GM21423 (cell line): ENCODE results near the gene ARHGAP42.
"Not testable (repeated sequence)": the region's sequence is repeated elsewhere in the genome, so short reads cannot be mapped to it uniquely, and the experiment has no call there.

Experiments used
- ATAC-seq: cut with Tn5 transposase; IDR thresholded peaks from one replicate; pipeline ENCODE4 v1.9.1; 2021; ENCODE audit warnings: mild to moderate bottlenecking, moderate library complexity; ENCODE audit not compliant: unreplicated experiment

ARHGAP42 gene

GRCh38 chr11:100719809-100720221, 32.7 kb downstream of the ARHGAP42 start:
- no peak for ATAC-seq

- no peak for ATAC-seq
Measured at GRCh38 chr11:100726680-100727079, 39.6 kb downstream of the ARHGAP42 start.

- ATAC-seq, result no peak
Measured at GRCh38 chr11:100727410-100727809, 40.3 kb downstream of the ARHGAP42 start.

DNA sequence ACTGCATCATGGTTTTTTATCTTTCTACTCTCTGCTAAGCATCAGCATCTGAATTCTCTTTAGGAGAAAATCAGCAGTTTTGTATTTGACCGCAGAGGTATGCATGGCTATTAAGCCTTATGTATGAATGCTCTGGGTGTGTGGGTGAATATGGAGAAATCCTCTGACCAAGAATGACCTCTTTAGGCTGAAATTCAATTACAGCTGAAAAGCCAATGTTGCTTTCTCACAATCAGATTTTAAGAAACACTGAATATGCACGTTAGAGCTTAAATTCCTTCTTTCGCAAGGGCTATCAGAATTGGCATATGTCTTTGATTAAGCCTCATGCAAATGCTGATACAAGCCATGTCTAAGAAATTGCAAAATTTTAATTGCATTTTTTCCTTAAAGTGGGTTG, 43.2 kb downstream of the ARHGAP42 start:
- ATAC-seq, result no peak

- no peak for ATAC-seq
Measured at GRCh38 chr11:100731471-100731870, 44.4 kb downstream of the ARHGAP42 start.

DNA sequence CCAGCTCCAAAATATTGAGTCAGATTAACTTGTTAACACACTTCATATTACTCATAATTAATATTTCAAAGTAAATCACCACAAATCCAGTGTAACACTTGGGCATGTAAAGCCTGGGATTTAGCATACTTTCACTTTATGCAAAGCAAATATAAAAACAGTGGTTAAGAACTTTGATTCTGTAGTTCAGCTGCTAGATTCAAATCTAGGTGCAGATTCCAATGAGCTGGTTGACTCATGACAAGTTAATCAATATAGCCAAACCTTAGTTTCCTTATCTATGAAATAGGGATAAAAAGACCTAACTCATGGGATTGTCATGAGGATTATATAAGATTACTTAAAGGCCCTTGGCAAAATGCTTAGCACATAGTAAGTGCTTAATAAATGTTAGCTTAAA, 45.9 kb downstream of the ARHGAP42 start:
- no peak for ATAC-seq

DNA sequence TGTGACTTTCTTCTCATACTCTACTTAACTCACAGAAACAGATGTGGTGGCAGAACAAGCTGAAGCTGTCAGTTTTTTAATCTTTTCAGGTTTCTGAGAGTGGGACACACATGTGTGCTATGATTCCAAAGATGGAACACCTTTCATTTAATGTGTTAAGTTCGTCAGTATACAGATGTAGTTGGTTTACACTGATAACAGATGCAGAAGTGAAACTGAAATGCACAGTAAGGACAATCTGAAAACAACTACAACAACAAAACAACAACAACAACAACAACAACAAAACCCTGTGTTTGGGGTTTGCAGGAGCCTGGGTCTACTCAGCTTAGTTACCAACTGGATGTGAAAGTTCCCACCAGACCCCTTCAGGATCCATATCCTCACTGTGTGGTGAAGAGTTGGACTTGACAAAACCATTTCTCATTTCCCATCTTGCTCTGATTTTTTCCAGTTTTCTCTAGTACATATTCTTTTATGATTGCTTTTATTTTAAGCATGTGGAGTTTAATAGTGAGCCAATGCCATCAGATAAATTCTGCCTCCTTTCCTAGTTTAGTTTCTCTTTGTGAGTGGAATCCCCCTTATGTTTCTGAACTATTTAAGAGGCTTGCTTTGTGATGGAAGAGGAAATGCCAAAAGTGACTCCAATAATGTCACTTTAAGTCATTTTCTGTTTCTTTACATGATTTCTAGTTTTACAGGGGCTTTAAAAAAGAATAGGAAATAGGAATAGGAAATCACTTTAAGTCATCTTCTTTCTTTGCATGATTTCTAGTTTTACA, 47.8 kb downstream of the ARHGAP42 start:
- peak; percentile 45 for ATAC-seq

GRCh38 chr11:100735949-100736675, 49.0 kb downstream of the ARHGAP42 start:
- no peak for ATAC-seq

DNA sequence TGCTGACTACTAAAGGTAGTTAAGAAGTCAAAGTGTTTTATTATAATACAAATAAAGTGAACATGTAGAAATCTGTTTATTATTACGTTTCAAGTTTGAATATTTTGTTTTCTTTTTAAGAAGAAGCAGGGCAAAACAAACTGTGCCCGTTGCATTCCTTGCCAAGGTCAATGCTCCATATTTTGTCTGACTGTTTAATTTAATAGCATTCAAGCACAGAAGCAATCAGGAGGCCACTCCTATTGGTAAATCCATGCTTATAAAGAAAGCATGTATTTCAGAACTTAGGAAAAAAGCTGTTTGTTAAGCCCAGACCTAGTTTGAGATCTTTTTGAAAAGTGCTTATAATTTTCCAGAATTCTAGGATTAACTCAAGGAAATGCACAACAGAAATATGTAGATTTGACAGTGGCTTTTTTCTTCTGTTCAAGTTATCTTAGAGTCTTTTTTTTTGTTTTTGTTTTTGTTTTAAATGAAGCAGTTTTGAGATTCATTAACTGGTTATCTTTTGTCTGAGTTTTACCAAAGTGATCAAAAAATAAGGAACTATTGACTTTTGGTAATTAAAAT, 51.7 kb downstream of the ARHGAP42 start:
- no peak for ATAC-seq

DNA sequence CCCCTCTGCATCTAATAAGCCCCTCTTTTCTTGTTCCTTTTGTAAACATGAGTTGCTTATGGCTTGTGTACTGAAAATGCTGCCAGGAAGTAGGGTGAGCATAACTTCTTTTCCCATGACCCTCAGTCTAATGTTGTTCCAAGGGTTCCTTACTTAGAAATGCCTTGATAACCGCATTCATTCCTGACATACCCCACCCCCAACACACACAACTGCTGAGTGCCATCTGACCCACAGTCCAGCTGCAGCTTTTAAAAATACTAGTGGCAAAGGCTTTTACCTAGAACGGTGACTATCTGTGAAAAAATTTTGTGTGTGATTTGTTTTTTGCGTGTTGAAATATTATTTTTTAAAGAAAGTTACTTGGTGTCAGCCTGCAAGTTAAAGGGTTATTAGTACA, 52.6 kb downstream of the ARHGAP42 start:
- ATAC-seq, result no peak

DNA sequence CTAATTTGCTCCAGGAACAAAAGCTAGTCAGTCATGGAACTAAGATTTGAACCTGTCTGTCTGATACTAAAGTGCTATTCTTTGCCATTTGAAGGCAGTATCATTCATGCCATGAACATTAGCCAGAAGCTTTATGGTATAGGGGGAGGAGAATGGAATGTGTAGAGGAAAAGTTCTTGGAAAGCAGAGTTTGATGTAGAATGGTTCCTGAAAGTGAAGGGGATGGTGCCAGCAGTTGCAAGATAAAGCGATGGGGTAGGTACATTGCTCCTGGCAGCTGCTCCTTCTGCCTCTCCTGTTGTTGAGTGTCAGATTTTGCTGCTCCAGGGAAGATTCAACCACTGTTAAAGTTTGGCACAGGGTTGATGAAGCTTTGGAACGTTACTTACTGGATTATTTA, 53.4 kb downstream of the ARHGAP42 start:
- no peak for ATAC-seq

DNA sequence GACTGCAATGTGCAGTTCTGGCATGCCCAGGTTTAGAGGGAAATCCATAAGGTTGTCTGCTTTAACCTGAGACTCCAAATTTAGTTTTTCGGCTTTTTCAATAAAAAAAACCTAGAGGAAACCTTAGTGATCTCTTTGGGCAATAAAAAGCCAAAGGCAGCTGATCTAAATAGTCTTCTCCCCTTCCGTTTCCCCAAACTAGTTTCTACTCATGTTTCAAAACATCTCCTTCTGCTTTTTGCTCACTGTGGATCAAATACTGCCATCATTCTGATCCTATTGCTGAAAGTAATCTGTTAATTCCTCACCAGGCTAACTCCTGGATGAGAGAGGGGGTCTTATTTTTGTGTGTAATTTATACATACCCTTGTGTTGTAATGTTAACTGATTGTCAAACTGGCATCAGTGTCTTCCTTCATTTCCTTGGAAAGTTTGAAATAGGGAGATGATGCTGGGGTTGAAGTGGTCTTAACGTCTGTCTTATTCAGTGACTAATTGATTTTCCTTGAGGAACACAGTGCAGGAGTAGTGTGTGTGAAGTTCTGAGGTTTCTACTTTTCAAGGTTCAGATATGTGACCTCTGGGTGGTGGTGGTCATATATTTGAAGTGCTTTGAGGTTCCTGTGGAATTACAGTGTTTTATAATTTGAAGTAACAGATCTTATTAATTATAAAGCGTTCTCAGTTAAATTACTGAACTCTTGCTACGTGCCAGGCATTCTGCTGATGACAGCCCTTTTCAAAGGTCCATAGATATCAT, 55.0 kb downstream of the ARHGAP42 start:
- ATAC-seq, result peak; percentile 43

DNA sequence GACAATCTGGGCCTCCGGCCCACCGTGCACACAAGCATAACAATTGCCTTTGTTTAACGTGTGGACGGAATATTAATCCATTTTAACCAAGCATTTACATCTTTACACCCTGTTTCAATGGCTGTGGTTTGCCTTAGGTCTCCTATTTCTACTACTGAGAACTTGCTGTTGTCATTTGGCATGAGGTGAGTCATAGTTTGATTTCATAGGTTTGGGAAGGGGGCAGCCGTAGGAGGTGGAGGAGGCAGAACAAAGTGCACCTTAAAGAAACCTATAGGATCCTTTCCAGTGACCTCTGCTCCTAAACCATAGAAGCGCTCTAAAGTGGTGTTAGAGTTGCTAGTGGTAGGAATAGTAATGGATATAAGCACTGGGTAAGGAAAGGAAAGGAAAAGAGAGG, 59.4 kb downstream of the ARHGAP42 start:
- no peak for ATAC-seq

GRCh38 chr11:100748153-100748552, 61.1 kb downstream of the ARHGAP42 start:
- ATAC-seq, result no peak

DNA sequence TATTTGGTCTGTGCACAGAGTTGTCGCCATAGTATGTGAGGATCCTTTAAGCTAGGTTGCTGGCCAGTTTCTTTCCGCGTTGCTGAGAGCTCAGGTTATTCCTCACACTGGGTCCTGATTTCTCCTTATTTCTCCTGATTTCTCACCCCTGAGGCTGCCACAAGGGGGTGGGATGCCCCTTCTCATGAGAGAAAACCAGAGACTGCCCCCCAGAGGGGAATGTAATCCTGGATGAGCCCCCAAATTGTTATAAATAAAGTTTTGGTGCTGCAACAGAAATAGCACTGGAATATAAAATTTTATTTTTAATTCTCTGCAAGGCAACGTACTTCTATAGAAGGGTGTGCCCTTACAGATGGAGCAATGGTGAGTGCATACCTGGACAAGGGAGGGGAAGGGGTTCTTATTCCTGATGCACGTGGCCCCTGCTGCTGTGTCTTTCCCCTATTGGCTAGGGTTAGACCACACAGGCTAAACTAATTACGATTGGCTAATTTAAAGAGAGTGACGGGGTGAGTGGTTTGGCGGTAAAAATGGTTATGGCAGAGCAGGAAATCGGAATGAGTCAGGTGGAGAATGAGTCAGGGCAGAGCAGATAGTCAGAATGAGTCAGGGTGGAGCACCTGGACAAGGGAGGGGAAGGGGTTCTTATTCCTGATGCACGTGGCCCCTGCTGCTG, 62.9 kb downstream of the ARHGAP42 start:
- ATAC-seq, result not testable (repeated sequence)

DNA sequence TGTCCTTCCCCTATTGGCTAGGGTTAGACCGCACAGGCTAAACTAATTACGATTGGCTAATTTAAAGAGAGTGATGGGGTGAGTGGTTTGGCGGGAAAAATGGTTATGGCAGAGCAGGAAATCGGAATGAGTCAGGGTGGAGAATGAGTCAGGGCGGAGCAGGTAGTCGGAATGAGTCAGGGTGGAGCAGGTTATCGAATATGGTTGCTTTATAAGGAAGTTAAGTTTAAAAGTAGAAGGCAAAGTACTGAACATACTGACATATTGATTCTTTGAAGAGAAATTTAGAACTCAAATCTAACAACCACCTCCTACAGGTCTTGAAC, 63.4 kb downstream of the ARHGAP42 start:
- ATAC-seq, result not testable (repeated sequence)

GRCh38 chr11:100752371-100753171, 65.5 kb downstream of the ARHGAP42 start:
- ATAC-seq, result no peak

DNA sequence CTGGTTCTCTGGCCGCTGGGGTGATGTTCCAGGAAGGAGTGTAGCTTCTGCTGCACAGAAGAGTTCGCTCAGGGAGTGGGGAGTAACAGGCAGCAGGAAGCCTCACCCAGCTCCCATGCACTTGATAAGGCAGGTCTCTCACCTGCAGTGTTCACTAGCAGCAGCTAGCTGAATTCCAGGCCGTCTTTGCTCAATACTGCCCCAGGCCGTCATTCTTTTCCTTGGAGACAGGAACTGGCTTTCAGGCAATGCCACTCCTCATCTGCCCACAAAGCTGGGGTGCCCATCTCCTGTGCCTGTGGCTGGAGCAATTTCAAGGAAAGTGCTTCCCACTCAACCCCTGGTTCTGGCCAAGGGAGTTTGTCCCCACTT, 66.1 kb downstream of the ARHGAP42 start:
- no peak for ATAC-seq

DNA sequence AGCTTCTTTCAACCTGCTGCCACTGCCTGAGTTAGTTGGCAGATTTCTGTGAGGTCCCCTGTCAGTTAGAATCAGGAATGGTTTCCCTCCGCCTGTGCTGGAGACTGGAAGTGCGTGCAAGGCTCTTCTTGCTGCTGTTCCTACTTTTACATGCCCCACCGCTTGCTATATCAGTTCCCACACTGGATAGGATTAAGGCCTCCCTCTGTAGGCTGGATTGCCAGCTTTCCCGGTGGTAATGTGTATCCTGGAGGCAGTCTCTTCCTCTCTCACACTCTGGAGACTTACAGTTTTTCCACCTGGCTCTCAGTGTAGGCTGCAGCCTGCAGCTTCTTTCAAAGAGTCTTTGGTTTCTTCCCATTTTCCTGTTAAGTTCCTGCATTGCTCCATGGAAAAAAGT, 66.5 kb downstream of the ARHGAP42 start:
- ATAC-seq, result no peak

DNA sequence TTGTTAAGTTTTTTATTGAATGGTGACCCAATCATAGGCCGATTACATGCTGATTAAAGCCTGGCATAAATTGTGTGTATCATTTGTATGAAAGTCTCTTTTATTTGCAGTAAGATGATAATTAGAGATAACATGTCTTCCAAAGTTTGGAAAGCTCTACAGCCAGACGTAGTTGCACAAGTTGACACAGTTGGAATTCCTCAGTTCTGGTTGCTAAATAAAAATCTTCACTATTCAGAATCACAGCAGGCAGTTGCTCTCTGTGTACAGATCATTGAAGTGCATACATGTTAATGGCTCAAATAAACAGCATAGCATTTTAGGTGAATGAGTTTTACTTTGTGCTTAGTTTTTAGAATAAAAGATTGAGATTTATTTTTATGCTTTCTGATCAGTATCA, 69.5 kb downstream of the ARHGAP42 start:
- no peak for ATAC-seq
